ENCODE data around the gene ITPR1. TPM values are rescaled to one million over a fixed set of nuclear protein-coding genes. Genes with fewer than 3 reads are reported as not detected.

ITPR1 gene
- total RNA-seq, 3 donors from 2014 or later, result 10.7 to 80.2 (median 20.7) TPM

DNA sequence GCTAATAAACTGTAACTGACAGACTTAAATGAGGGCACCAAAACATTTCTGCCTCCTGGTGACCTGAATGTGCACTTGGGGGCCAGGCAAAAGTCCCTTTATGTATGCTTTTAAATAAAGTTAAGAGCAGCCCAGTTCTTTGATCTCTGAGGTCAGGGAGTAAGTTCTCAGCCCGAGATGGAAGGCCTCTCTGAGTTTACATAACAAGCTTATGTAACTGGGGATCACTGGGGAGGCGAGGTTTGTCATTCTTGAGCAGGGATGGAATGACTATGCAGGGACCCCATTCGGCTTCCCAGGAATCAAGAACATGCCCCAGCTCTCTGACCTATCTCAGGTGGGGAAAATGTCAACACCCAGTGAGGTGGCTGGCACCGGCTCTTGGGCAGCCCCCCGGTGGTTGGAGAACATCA is 287.4 kb downstream of the ITPR1 start:
- H3K4me3 ChIP-seq, result no peak overlapping the region
- TF ChIP-seq, protein P1, sequence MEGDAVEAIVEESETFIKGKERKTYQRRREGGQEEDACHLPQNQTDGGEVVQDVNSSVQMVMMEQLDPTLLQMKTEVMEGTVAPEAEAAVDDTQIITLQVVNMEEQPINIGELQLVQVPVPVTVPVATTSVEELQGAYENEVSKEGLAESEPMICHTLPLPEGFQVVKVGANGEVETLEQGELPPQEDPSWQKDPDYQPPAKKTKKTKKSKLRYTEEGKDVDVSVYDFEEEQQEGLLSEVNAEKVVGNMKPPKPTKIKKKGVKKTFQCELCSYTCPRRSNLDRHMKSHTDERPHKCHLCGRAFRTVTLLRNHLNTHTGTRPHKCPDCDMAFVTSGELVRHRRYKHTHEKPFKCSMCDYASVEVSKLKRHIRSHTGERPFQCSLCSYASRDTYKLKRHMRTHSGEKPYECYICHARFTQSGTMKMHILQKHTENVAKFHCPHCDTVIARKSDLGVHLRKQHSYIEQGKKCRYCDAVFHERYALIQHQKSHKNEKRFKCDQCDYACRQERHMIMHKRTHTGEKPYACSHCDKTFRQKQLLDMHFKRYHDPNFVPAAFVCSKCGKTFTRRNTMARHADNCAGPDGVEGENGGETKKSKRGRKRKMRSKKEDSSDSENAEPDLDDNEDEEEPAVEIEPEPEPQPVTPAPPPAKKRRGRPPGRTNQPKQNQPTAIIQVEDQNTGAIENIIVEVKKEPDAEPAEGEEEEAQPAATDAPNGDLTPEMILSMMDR (IDR thresholded peaks at IDR 0.05), result no peak
- no peaks in the 10 kb centered on the region for H3K36me3 ChIP-seq (ENCODE audit: low read depth)
- ATAC-seq (no peak), DNase-seq (no peak)
- intact Hi-C loops (cut with DNase I, micrococcal nuclease), result no loop called here
- H3K9me3 ChIP-seq, result no peaks in the 10 kb centered on the region
- peaks cover 10% of the 10 kb centered on the region for H3K4me1 ChIP-seq (ENCODE audit: low read depth)

DNA sequence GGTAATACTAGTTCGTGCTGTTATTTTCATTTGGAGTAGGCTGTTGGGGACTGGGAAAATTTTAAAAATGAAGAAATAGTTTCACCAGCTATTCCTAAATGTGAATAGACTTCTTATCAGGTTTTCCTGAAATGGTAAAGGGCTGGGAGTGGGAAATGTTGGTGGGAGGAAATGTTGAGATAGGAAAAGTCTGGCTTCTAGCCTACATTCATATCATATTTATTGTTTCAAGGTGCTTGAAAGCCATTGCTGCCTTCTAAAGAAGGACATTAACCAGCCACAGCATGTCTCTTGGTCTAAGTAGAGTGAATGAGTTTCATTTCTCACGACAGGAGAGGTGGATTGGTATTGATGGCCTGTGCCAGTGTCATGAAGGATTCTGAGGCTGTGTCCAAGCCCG is 288.9 kb downstream of the ITPR1 start:
- ATAC-seq, result no peak
- DNase-seq, result no peak
- intact Hi-C loops (cut with DNase I, micrococcal nuclease), result no loop called here
- Histone ChIP-seq H3K36me3 (ENCODE audit: low read depth) (no peaks in the 10 kb centered on the region), H3K4me3 (no peak overlapping the region), H3K9me3 (no peaks in the 10 kb centered on the region), H3K4me1 (ENCODE audit: low read depth) (no peaks in the 10 kb centered on the region)
- TF ChIP-seq, protein P1 (IDR thresholded peaks at IDR 0.05), result no peak

DNA sequence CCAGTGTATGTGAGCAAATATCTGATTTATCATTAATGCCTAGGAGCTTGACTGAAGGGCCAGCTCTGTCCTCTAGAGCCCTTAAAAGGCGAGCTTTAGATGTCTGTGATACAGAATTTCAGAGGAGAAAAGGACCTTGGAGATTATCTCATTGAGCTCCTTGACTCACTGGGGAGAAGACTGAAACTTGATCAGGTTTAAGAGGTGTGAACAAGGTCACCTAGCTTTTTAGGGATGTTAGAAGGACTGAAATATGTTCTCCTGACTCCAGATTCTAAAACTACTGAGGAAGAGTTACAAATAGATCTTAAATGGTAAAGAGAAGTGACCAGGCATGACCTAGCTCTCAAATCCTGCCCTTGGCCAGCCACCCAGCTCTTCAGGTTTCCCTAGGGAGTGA is 292.4 kb downstream of the ITPR1 start:
- TF ChIP-seq, protein P1 (IDR thresholded peaks at IDR 0.05), result no peak
- Histone ChIP-seq H3K4me1 (ENCODE audit: low read depth) (no peaks in the 10 kb centered on the region), H3K36me3 (ENCODE audit: low read depth) (no peaks in the 10 kb centered on the region), H3K9me3 (no peaks in the 10 kb centered on the region), H3K4me3 (no peak overlapping the region)
- intact Hi-C loops (cut with DNase I, micrococcal nuclease), result no loop called here
- no peak for DNase-seq
- ATAC-seq, result no peak

DNA sequence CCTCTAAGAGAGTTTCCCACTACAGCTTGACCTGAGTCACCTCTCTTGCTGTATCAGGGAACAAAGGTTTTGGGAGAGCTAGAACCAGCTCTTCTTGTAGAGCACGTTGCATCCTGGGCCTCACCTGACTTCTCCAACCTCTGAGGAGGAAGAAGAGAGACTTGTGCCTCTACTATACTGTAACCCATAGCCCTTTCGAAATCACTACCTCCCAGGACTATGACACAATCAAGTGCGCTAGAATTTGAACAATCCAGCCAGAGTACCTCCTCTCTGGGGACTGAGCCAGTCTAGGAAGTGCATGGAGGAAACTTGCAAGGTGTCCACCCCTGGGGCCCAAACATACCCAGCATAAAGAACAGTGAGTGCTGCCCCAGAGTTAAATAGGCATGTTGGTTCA is 293.3 kb downstream of the ITPR1 start:
- no peaks in the 10 kb centered on the region for H3K4me1 ChIP-seq (ENCODE audit: low read depth)
- no peak overlapping the region for H3K4me3 ChIP-seq
- intact Hi-C loops (cut with DNase I, micrococcal nuclease), result no loop called here
- TF ChIP-seq, protein P1 (IDR thresholded peaks at IDR 0.05), result no peak
- DNase-seq (no peak), ATAC-seq (no peak)
- H3K9me3 ChIP-seq, result no peaks in the 10 kb centered on the region
- H3K36me3 ChIP-seq (ENCODE audit: low read depth), result no peaks in the 10 kb centered on the region

- H3K4me3 ChIP-seq, result no peak overlapping the region
- no peak for ATAC-seq
- intact Hi-C loops (cut with DNase I, micrococcal nuclease), result no loop called here
- TF ChIP-seq, protein P1 (IDR thresholded peaks at IDR 0.05), result no peak
- H3K9me3 ChIP-seq, result no peaks in the 10 kb centered on the region
- no peak for DNase-seq
- no peaks in the 10 kb centered on the region for H3K4me1 ChIP-seq (ENCODE audit: low read depth)
- H3K36me3 ChIP-seq (ENCODE audit: low read depth), result no peaks in the 10 kb centered on the region
Observed at GRCh38 chr3:4791358-4791757, 298.2 kb downstream of the ITPR1 start.

GRCh38 chr3:4793311-4793710 is 300.2 kb downstream of the ITPR1 start:
- Histone ChIP-seq H3K4me3 (no peak overlapping the region), H3K36me3 (ENCODE audit: low read depth) (no peaks in the 10 kb centered on the region), H3K9me3 (no peaks in the 10 kb centered on the region), H3K4me1 (ENCODE audit: low read depth) (no peaks in the 10 kb centered on the region)
- ATAC-seq (no peak), DNase-seq (no peak)
- intact Hi-C loops (cut with DNase I, micrococcal nuclease), result no loop called here
- TF ChIP-seq, protein P1 (IDR thresholded peaks at IDR 0.05), result no peak
